CD4-positive, alpha-beta T cell treated with Interferon alpha-2 for 1 hour (primary cell): Measurements from ENCODE around the gene LILRB3.
"Not testable (repeated sequence)": the region's sequence is repeated elsewhere in the genome, so short reads cannot be mapped to it uniquely, and the experiment has no call there.

ENCODE experiments used
- DNase-seq, 2 donors: peaks; one replicate each; pipeline ENCODE4 v3.0.0-alpha.2; 2020 to 2022

The LILRB3 gene

DNA sequence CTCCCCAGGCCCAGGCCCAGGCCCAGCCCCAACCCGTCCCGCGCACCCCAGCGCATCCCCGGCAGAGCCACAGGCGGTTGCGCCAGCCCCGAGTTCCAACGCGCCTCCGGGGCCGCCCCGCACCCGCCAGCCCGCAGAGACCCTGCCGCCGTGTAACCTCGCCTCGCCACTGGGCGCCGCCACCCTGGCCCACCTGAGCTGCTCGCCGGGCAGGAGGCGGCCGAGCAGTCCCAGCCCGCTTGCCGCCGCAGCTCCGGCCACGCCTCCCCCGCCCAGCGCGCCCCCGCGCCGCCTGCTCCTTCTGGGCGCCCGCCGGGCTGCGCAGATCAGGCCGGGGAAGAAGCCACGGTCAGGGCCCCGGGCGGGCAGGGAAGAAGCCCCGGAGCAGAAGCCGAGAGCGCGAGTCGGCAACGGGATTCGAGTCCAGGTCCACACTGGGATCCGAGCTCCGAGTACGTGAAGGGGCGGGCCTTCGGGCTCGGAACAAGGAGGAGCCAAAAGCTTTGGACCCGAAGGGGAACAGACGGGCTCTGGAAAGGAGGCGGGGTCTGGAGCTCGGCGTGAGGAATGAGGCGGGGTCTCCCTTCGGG lies 33.6 kb downstream of the LILRB3 start, which contains the start of gene MBOAT7:
MBOAT7 (minus strand) TSS at position 436 of the 590 bp plus-strand sequence. CDS start 1,072 bp downstream, outside the sequence.
- no peak for DNase-seq

DNA sequence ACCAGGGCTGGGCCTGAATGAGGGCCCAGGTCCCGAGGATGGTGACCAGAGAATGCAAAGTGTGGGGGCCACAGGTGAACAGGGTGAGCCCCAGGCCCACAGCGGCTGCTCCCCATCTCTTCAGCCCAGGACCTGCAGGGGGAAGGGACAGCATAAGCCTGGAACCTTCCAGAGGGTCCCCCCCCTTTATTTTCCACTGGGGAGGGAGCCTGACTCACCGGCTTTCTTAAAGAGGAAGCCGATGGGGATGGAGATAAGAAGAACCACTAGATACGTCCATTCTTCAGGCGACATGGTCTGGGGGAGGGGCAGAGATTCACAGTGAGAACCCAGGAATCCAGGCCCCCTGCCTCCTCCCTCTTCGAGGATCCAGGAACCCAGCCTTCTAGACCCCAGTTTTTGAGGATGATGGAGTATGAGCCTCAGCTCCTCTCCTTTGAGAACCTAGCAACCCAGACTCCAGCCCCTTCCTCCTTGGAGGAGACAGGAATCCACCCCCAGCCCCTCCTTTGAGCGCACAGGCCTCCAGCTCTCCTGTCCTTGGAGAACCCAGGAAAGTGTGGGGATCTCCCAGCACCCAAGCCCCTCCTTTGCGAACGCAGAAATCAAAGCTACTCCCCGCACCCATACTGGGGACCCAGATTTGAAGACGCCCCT lies 34.5 kb downstream of the LILRB3 start:
- DNase-seq, result peak; percentile 59 to 64

DNA sequence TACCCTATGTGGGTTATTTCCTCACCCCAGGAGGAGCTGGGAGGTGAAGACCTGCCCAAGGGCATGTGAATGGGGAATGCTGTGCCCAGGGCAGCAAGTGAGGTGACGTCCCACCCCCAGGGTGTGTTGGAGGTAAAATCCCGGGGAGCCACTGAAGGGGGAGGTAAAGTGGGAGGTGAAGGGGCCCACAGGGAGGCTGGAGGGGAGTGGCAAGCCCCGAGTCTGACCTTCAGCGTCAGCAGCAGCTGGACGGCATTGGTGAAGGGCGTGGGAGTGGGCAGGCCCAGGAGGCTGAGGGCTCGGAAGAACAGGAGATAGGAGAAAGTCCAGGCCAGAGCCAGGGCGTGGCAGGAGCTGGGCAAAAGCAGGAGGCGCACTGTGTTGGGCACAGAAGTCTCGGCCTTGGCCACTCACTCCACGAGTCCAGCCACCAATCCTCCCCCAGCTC lies 35.8 kb downstream of the LILRB3 start:
- DNase-seq, result no peak

DNA sequence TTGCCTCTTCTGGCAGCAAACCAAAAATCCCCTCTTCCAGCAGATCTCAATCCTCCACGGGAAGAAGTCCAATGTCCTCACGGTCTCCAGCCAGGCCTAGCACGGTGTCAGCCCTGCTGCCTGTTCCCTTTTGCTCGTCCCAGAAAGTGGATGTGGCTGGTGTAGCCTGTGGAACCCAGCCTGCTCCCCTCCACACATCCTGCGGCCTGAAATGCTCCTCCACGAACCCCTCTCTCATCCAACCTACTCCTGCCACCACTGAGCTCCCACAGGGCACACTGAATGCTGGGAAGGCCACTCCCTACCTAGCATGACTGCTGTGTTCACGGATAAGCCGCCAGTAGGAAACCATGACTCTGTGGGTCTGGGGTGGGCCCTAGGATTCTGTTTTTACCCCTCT lies 36.5 kb downstream of the LILRB3 start:
- no peak for DNase-seq

DNA sequence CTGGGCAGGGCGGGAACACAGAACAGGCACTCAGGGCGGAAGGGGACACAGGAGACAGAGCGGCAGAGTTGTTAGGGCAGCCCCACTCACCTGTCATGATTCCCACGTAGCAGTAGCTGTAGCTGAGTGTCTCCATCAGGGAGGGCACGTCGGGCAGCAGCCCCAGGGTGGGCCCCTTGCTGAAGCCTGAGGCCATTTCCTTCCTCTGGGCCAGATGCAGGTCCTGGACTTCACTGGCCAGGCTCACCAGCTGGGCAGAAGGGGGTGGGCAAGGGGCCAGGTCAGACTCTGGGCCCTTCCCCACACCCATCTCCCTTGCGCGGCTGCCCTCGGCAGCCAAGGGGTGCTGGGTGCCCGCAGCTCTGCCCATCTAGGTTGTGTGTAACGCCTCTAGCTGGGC lies 39.4 kb downstream of the LILRB3 start:
- no peak for DNase-seq

DNA sequence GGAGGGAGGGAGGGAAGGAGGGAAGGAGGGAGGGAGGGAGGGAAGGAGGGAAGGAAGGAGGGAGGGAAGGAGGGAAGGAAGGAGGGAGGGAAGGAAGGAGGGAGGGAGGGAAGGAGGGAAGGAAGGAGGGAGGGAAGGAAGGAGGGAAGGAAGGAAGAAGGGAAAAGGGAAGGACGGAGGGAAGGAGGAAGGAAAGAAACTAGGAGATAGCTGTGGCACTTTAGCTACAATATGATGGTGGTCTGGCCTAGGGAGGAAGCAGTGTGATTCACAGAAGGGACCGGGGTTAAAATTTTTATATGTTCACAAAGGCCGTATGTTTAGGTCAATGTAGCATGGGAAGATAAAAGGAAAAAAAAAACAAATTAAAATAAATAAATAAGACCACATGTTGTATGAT lies 40.9 kb downstream of the LILRB3 start:
- DNase-seq, result not testable (repeated sequence)

DNA sequence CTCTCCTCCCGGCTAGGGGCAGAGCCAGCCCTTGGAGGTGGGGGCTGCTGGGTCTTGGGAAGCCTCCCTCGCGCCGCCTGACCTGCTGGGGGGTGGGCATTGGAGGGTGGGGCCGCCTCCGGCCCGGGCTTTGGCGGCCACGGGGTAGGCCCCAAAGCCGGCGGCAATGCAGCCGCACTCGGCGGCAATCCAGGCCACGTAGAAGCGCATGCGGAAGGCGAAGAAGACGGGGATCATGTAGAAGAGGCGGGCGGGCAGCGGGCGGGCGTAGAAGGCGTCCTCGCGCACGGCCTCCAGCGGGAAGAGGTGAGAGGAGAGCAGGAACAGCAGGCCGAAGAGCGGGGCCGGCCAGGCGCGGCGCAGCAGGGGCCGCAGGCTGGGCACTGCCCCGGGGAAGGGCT lies 42.1 kb downstream of the LILRB3 start:
- no peak for DNase-seq

DNA sequence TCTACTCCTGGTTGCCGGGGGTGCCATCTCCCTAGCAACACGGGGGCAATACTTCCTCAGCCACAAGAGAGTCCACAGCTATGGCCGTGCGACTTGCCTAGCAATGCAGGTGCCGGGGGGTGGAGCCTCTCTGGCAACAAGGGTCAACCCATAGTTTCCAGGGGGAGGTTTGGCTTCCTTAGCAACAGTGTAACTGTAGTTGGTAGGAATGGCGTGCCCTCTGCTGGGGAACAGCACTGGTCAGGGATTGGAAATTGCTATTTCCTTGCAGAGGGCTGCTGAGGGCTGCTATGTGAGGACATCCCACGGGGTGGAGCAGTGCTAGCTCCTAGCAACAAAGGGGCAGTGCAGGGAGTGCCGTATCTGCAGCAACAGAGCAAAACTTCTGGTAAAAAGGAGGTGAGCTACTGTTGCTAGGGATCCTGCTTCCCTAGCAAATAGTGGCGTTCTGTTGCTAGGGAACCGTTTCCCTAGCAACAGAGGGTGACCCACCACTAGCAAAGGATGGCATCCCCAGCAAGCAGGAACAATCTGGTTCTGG lies 42.8 kb downstream of the LILRB3 start:
- peak in 1 of 2 donors; percentile 22 for DNase-seq

DNA sequence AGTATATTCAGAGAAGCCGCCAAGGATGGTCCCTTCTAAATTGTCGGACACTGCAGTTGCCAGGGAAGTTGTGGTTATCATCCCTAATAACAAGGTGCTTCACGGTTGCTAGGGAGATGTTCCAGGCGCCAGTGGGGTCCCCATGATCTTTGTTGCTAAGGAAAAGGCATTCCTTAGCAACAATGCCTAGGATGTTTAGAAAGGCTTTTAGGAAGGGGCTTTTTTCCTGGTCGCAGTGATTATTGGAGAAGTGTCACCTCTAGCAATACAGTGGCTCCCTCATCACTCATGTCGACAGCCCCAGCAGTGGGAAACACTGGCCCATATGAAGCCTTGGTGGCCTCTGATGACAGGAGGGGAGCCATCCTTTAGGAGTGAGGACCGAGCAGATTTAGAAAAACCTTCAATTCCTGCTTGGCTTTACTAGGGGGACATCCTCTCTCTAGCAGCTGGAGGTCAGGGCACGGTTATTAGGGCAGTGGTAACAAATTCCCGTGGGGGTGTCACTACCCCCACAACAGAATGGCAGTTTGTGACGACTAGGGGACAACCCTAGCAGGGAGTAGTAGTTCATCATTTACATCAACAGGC lies 43.5 kb downstream of the LILRB3 start:
- DNase-seq, result no peak

DNA sequence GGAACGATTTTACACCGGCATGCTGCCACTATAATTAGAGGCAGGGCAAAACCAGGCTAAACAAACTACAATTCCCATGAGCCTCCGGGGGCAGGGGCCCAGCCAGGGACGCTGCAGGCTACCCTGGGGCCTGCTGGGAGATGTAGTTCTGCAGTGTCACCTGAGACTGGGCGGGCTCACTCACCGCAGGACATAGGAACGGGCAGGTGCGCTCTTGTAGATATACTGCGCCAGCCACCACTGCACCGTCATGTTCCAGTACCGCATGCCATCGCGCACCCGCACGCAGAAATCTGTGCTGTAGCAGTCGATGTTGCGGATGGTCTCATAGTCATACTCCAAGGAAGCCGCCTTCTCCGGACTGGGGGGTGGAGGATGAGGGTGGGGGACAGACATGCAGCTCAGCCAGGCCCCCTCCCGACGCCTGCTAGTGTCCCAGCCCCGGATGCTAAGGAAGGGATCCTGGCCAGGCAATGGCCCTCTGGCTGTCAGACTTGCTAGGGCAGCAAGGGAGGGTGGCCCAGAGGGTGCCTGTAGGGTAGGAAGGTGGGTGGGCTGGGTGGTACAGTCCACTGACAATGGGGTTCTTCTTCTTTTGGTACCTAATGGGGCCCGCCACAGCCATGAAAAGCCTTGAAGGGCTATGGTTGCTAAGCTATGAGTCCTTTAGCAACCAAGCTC lies 44.1 kb downstream of the LILRB3 start:
- DNase-seq, result peak; percentile 31 to 56

DNA sequence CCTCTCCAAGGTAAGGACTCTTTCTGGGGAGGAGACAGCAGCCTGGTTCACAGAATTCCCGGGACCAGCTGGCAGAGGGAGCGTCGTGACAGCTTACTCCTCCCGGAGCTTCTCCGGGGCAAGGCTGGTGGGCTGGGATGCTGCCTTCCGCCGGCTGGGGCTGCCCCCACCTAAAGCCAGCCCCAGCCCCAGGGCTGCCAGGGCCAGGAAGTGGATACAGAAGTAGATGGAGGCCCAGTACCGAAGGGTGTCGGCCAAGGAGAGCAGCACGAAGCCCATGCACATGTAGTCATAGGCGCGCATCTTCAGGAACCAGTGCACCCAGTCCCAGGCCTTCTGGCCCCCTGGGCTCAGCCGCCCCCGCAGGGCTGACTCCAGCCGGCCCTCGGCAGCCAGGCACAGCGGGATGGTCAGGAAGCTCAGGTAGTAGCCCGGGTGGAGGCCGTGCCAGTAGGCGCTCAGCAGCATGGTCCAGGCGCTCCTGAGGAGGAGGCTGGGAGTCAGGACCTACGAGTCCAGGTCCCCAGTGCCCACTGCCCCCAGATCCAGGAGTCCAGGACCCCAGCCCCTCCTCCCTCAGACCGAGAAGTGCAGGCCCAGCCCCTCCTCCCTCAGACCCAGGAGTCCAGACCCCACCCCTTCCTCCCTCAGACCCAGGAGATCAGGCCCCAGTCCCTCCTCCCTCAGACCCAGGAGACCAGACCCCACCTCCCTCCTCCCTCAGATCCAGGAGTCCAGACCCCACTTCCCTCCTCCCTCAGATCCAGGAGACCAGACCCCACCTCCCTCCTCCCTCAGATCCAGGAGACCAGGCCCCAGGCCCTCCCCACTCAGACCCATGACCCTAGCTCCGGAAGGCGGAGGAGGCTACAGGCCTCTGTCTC lies 48.6 kb downstream of the LILRB3 start:
- DNase-seq, result no peak

DNA sequence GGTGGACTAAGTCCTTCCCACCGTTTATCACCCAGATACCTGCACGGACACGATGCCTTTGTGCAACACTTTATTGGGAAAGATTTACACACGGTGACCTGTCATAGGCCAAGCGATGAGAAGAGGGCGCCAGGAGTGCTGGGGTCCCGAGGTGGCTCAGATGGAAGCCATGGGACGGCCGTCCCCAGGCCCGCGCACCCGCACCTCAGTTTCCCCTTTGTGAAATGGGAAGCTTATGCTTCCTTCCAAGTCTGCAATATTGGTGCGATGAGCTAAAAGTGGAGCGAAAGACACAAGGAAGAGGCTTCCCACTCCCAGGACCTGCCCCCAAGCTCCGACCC lies 49.5 kb downstream of the LILRB3 start:
- DNase-seq, result no peak

DNA sequence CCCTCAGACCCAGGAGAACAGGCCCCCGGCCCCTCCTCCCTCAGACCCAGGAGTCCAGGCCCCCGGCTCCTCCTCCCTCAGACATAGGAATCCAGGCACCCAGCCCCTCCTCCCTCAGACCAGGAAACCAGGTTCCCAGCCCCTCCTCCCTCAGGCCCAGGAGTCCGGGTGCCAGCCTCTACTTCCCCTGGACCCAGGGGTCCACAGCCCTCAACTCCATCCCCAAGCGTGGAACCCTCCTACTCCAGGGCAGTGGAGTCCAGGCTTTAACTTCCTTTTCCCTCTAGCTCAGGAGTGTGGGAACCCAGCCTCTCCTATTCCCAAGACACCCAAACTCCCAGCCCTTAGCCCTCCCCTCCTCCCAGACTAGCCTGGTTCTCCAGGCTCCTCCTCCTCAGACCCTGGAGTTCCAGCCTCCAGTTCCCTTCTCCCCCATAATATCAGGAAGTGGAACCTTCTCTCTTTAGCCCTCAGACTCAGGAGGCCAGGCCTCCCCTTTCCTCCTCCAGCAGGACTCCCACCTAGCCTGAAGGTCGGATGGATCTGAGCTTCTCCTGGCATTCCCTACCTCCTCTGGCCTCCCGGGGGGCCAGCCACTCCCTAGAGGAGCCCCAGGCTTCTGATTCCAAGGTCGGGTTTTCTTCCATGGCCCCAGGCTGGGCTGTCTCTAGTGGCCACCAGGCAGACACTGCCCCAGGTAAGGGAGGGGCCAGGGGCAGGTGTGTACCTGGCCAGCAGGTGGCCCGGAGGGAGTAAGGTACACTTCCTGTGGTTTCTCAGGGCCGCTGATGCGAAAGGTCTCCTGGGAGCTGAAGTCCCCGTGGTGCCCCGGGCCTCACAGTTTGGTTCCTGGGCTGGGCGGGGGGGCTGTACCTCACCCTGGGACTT lies 50.1 kb downstream of the LILRB3 start, which contains the start of gene TMC4:
TMC4 (minus strand) TSS at position 690 of the 888 bp plus-strand sequence; CDS start at position 647, 43 bp downstream.
- DNase-seq, result no peak

DNA sequence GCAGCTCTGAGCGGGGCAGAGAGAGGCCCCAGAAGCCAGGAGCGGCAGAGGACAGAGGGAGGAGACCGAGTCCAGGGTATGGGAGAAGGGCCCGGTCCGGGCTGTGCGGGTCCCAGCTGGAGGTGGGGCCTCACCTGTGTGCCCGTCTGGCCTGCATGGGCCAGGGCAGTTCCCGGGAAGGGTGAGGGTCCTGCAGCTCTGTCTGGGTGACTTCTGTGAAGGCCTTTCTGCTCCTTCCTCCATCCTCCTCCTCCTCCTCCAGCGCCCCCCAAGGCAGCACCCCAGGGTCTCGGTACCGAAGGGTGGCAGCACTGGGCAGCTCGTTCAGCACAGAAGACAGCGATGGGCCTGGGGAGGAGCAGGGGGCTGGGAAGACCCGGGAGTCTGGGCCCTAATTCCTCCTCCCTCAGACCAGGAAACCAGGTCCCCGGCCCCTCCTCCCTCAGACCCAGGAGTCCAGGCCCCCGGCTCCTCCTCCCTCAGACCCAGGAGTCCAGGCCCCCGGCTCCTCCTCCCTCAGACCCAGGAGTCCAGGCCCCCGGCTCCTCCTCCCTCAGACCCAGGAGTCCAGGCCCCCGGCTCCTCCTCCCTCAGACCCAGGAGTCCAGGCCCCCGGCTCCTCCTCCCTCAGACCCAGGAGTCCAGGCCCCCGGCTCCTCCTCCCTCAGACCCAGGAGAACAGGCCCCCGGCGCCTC lies 50.9 kb downstream of the LILRB3 start:
- not testable (repeated sequence) for DNase-seq

DNA sequence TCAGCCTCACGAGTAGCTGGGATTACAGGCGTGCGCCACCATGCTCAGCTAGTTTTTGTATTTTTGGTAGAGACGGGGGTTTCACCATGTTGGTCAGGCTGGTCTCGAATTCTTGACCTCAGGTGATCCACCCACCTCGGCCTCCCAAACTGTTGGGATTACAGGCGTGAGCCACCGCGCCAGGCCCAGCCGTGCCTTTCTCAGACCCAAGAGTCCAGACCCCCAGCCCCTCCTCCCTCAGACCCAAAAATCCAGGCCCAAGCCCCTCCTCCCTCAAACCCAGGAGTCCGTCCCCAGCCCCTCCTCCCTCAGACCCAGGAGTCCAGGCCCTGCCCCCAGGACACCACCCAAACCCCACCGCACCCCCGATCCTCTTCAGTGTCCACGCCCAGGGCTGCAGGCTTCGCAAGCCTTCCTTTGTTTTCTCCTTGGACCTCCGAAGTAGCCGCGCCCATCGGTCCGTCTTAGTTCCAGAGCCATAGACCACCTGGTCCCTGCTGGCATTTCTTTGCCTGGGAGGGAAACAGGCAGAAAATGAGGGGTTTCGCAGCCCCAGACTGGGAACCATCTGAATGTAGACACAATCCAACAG lies 53.6 kb downstream of the LILRB3 start:
- no peak for DNase-seq

DNA sequence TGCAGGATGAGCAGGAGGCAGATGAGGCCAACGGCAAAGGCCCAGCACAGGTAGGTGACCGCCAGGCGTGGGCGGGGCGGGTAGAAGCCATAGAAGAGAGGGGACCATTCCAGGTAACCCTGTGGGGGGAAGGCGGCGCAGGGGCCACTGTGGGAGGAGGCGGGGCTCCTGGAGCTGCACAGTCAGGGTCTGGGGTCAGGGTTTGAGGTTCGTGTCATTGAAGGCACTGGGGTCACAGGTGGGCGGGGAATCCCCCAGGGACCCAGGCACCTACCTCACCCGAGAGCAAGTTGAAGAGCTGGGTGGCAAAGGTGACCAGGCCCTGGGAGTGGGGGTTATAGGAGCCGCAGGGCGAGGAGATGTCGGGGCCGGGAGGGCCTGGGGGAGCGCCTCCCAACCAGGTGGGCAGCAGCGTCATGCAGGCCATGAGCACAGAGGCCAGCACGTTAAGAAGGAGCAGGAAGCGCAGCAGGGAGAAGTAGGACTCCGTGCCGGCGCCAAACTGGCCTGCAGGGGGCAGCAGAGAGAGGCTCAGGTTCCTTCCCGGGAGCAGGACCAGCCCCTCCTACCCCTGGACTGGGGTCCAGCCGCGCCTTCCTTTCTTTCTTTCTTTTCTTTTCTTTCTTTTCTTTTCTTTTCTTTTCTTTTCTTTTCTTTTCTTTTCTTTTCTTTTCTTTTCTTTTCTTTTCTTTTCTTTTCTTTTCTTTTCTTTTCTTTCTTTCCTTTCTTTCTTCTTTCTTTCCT lies 54.5 kb downstream of the LILRB3 start:
- DNase-seq, result peak; percentile 85 to 88
